Neural cell (in vitro differentiated cells): Measurements from ENCODE around the gene RLF. TPM values are rescaled to one million over a fixed set of nuclear protein-coding genes. Genes with fewer than 3 reads are reported as not detected.

Source experiments
- H2AFZ ChIP-seq: fragments of 200-600, 300-800 bp; sonication (generic), shearing (Covaris generic); 2 replicates; pipeline ENCODE4 v1.6.0; 2014; ENCODE audit warnings: low read depth, mild to moderate bottlenecking, antibody characterized with exemption, low read length, moderate library complexity
- H3F3A ChIP-seq: fragments of 200-600 bp; shearing (Covaris generic); 2 replicates; pipeline ENCODE4 v1.6.1; 2016; ENCODE audit warnings: mild to moderate bottlenecking, moderate library complexity, mixed read lengths, antibody characterized with exemption, low read length; ENCODE audit not compliant: insufficient read depth, poor library complexity, severe bottlenecking
- H3K27ac ChIP-seq: fragments of 200-600, 300-800 bp; sonication (generic), shearing (Covaris generic); 2 replicates; pipeline ENCODE4 v1.5.1; 2014; ENCODE audit warnings: mild to moderate bottlenecking, low read length, moderate library complexity
- H3K27me3 ChIP-seq: fragments of 300-800, 200-600 bp; sonication (generic), shearing (Covaris generic); 2 replicates; pipeline ENCODE4 v1.6.0; 2014; ENCODE audit warnings: mild to moderate bottlenecking, low read depth, low read length, moderate library complexity; ENCODE audit not compliant: insufficient read depth
- H3K36me3 ChIP-seq: fragments of 300-800, 200-600 bp; sonication (generic), shearing (Covaris generic); 2 replicates; pipeline ENCODE4 v1.5.1; 2014; ENCODE audit warnings: mild to moderate bottlenecking, antibody characterized with exemption, low read length, moderate library complexity; ENCODE audit not compliant: insufficient read depth
- H3K4me2 ChIP-seq: fragments of 300-800, 200-600 bp; sonication (generic), shearing (Covaris generic); 2 replicates; pipeline ENCODE4 v1.6.0; 2014; ENCODE audit warnings: mild to moderate bottlenecking, low read length
- H3K4me3 ChIP-seq: fragments of 300-800, 200-600 bp; sonication (generic), shearing (Covaris generic); 2 replicates; pipeline ENCODE4 v1.5.1; 2014; ENCODE audit warnings: mild to moderate bottlenecking, low read length, moderate library complexity
- H3K79me2 ChIP-seq: fragments of 200-600 bp; shearing (Covaris generic); replicated peaks from 2 replicates; pipeline ENCODE4 v1.6.0; 2014; ENCODE audit warnings: mild to moderate bottlenecking, low read length, moderate library complexity; ENCODE audit not compliant: insufficient read depth
- H3K9ac ChIP-seq: fragments of 300-800, 200-600 bp; sonication (generic), shearing (Covaris generic); 2 replicates; pipeline ENCODE4 v1.6.1; 2016; ENCODE audit warnings: mild to moderate bottlenecking, low read length, mixed read lengths
- H3K9me2 ChIP-seq: fragments of 200-600 bp; shearing (Covaris generic); 2 replicates; pipeline ENCODE4 v1.6.1; 2016; ENCODE audit warnings: mild to moderate bottlenecking, low read length, mixed read lengths; ENCODE audit not compliant: insufficient read depth
- H3K9me3 ChIP-seq: fragments of 200-600, 300-800 bp; sonication (generic), shearing (Covaris generic); 2 replicates; pipeline ENCODE4 v1.6.1; 2016; ENCODE audit warnings: mild to moderate bottlenecking, mixed run types, low read length, moderate library complexity, mixed read lengths
- H4K20me1 ChIP-seq: fragments of 200-600 bp; shearing (Covaris generic); 2 replicates; pipeline ENCODE4 v1.6.1; 2016; ENCODE audit warnings: mild to moderate bottlenecking, mixed run types; ENCODE audit not compliant: insufficient read depth
- EP300 ChIP-seq: fragments of 450-650 bp; conservative IDR thresholded peaks from 2 replicates; pipeline ENCODE4 v1.6.1; 2014; ENCODE audit warnings: antibody characterized with exemption, mild to moderate bottlenecking, moderate library complexity; ENCODE audit not compliant: poor library complexity, severe bottlenecking
- EZH2 ChIP-seq: fragments of 200-600, 300-800 bp; shearing (Covaris generic), sonication (generic); IDR thresholded peaks from 2 replicates; pipeline ENCODE4 v1.6.1; 2014; ENCODE audit warnings: antibody characterized with exemption, low read length, borderline replicate concordance, mild to moderate bottlenecking; ENCODE audit not compliant: insufficient read depth, poor library complexity, severe bottlenecking
- MXI1 ChIP-seq: fragments of 450-650 bp; conservative IDR thresholded peaks from 2 replicates; pipeline ENCODE4 v1.6.1; 2014; ENCODE audit warnings: antibody characterized with exemption, mild to moderate bottlenecking; ENCODE audit not compliant: poor library complexity, severe bottlenecking
- POLR2AphosphoS5 ChIP-seq: IDR thresholded peaks from 2 replicates; pipeline ENCODE4 v1.6.1; 2012
- RAD21 ChIP-seq: fragments of 450-650 bp; conservative IDR thresholded peaks from 2 replicates; pipeline ENCODE4 v1.6.1; 2014; ENCODE audit warnings: antibody characterized with exemption, mild to moderate bottlenecking, moderate library complexity
- SMC3 ChIP-seq: fragments of 450-650 bp; conservative IDR thresholded peaks from 2 replicates; pipeline ENCODE4 v1.6.1; 2014; ENCODE audit warnings: antibody characterized with exemption, mild to moderate bottlenecking, moderate library complexity; ENCODE audit not compliant: poor library complexity
- TAF1 ChIP-seq: IDR thresholded peaks from 2 replicates; pipeline ENCODE4 v1.6.1; 2012; ENCODE audit warnings: low read depth
- polyA plus RNA-seq: library from polyadenylated mRNA; depleted of rRNA; stranded (reverse); fragments of >200 nt; gene quantifications from 2 replicates; pipeline ENCODE4 v1.2.3, GENCODE V29; 2014
- TF ChIP-seq, protein P1 (sequence below): IDR thresholded peaks from 2 replicates; pipeline ENCODE4 v1.6.1; 2012; ENCODE audit warnings: borderline replicate concordance
- TF ChIP-seq, protein P2 (sequence below): fragments of 450-650 bp; IDR thresholded peaks from 2 replicates; pipeline ENCODE4 v1.5.1; 2014; ENCODE audit warnings: antibody characterized with exemption, mild to moderate bottlenecking, moderate library complexity; ENCODE audit not compliant: poor library complexity, severe bottlenecking

The RLF gene
- polyA plus RNA-seq, 1 donor from 2014 or later = 23.4 TPM

DNA sequence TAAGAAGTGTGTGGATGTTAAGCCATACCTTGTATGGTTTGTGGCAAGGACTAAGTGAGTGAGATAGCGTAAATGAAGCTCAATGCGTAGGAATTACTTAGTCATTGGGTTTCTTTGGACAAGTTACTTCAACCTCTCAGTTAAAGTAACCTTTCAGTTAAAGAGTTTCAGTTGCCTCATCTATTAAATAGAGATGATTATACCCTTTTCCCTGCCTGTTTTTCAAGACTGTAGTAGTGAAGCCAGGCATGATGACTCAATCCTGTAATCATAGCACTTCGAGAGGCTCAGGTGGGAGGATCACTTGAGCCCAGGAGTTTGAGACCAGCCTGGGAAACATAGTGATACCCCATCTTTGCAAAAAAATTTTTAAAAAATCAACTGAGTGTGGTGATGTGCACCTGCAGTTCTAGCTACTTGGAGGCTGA lies 103.2 kb downstream of the RLF start:
- Histone ChIP-seq H3K4me3 (no peak overlapping the region), H3K9me2 (no peaks in the 10 kb centered on the region), H3K79me2 (peaks cover 8% of the 10 kb centered on the region), H3K27ac (no peak overlapping the region), H4K20me1 (no peaks in the 10 kb centered on the region), H2AFZ (no peak overlapping the region), H3F3A (no peaks in the 10 kb centered on the region), H3K27me3 (no peaks in the 10 kb centered on the region), H3K36me3 (peaks cover 14% of the 10 kb centered on the region), H3K9me3 (no peaks in the 10 kb centered on the region), H3K9ac (no peak overlapping the region), H3K4me2 (no peak overlapping the region)
- TF ChIP-seq POLR2AphosphoS5 = no peak
- TF ChIP-seq RAD21 = no peak
- TF ChIP-seq, protein P1, sequence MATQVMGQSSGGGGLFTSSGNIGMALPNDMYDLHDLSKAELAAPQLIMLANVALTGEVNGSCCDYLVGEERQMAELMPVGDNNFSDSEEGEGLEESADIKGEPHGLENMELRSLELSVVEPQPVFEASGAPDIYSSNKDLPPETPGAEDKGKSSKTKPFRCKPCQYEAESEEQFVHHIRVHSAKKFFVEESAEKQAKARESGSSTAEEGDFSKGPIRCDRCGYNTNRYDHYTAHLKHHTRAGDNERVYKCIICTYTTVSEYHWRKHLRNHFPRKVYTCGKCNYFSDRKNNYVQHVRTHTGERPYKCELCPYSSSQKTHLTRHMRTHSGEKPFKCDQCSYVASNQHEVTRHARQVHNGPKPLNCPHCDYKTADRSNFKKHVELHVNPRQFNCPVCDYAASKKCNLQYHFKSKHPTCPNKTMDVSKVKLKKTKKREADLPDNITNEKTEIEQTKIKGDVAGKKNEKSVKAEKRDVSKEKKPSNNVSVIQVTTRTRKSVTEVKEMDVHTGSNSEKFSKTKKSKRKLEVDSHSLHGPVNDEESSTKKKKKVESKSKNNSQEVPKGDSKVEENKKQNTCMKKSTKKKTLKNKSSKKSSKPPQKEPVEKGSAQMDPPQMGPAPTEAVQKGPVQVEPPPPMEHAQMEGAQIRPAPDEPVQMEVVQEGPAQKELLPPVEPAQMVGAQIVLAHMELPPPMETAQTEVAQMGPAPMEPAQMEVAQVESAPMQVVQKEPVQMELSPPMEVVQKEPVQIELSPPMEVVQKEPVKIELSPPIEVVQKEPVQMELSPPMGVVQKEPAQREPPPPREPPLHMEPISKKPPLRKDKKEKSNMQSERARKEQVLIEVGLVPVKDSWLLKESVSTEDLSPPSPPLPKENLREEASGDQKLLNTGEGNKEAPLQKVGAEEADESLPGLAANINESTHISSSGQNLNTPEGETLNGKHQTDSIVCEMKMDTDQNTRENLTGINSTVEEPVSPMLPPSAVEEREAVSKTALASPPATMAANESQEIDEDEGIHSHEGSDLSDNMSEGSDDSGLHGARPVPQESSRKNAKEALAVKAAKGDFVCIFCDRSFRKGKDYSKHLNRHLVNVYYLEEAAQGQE = no peak
- TF ChIP-seq SMC3 = no peak
- TF ChIP-seq EP300 = no peak
- TF ChIP-seq, protein P2, sequence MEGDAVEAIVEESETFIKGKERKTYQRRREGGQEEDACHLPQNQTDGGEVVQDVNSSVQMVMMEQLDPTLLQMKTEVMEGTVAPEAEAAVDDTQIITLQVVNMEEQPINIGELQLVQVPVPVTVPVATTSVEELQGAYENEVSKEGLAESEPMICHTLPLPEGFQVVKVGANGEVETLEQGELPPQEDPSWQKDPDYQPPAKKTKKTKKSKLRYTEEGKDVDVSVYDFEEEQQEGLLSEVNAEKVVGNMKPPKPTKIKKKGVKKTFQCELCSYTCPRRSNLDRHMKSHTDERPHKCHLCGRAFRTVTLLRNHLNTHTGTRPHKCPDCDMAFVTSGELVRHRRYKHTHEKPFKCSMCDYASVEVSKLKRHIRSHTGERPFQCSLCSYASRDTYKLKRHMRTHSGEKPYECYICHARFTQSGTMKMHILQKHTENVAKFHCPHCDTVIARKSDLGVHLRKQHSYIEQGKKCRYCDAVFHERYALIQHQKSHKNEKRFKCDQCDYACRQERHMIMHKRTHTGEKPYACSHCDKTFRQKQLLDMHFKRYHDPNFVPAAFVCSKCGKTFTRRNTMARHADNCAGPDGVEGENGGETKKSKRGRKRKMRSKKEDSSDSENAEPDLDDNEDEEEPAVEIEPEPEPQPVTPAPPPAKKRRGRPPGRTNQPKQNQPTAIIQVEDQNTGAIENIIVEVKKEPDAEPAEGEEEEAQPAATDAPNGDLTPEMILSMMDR = no peak
- TF ChIP-seq MXI1 = no peak
- TF ChIP-seq TAF1 = no peak
- no peak for TF ChIP-seq EZH2

DNA sequence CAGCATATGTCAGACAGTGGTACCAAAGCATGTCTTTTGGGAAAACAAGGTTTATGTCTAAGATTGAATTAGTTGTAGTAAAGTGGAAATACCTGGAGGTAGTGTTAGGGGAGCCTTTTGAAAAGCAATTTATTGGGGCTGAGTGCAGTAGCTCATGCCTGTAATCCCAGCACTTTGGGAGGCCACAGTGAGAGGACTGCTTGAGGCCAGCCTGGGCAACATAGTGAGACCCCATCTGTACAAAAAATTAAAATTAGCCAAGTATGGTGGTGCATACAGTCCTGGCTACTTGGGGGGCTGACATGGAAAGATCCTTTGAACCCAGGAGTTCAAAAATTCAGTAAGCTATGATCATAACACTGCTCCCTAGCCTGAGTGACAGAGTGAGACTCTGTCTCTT lies 104.1 kb downstream of the RLF start:
- TF ChIP-seq EZH2 (no peak), MXI1 (no peak), SMC3 (no peak), RAD21 (no peak), POLR2AphosphoS5 (no peak), TAF1 (no peak), EP300 (no peak)
- TF ChIP-seq, protein P1 = no peak
- TF ChIP-seq, protein P2 = no peak
- Histone ChIP-seq H3K4me3 (no peak overlapping the region), H3K9me3 (no peaks in the 10 kb centered on the region), H4K20me1 (no peaks in the 10 kb centered on the region), H3K4me2 (no peak overlapping the region), H3K27me3 (no peaks in the 10 kb centered on the region), H3K27ac (no peak overlapping the region), H2AFZ (no peak overlapping the region), H3F3A (no peaks in the 10 kb centered on the region), H3K9me2 (no peaks in the 10 kb centered on the region), H3K9ac (no peak overlapping the region), H3K79me2 (peaks cover 4% of the 10 kb centered on the region), H3K36me3 (peaks cover 14% of the 10 kb centered on the region)
